Prostate gland (tissue), 2 donors: ENCODE measurements around the gene NTM. TPM values are rescaled to one million over a fixed set of nuclear protein-coding genes. Genes with fewer than 3 reads are reported as not detected.

Experiments
- DNase-seq: peaks from one replicate; pipeline ENCODE4 v3.0.0-alpha.2; 2019; ENCODE audit warnings: low spot score
- H3K27ac ChIP-seq, 2 donors: fragments of 200-600 bp; sonication (generic); 2 replicates each; pipeline ENCODE4 v1.5.1; 2017 to 2019
- H3K27me3 ChIP-seq: fragments of 200-600 bp; sonication (generic); replicated peaks from 2 replicates; pipeline ENCODE4 v1.5.1; 2019; ENCODE audit not compliant: insufficient read depth
- H3K36me3 ChIP-seq, 2 donors: fragments of 200-600 bp; sonication (generic); 1 replicate in 1 of 2; 2 replicates in 1 of 2; pipeline versions ENCODE4 v1.5.1 to v1.8.1; 2017 to 2019
- H3K4me1 ChIP-seq: fragments of 200-600 bp; sonication (generic); replicated peaks from 2 replicates; pipeline ENCODE4 v1.5.1; 2019
- H3K4me3 ChIP-seq, 2 donors: fragments of 200-600 bp; sonication (generic); 2 replicates each; pipeline ENCODE4 v1.5.1; 2017 to 2019
- H3K9me3 ChIP-seq: fragments of 200-600 bp; sonication (generic); 2 replicates; pipeline ENCODE4 v1.5.1; 2017
- POLR2A ChIP-seq: fragments of 450-650 bp; IDR thresholded peaks from one replicate; pipeline ENCODE4 v1.6.1; 2016; ENCODE audit warnings: antibody characterized with exemption, mild to moderate bottlenecking
- POLR2AphosphoS5 ChIP-seq: sonication (generic); formaldehyde crosslinking; IDR thresholded peaks from one replicate; pipeline ENCODE4 v1.6.1; 2017; ENCODE audit warnings: antibody characterized with exemption
- WGBS: methylation state at CpG from one replicate; pipeline ENCODE4 v1.1.5; 2018; 5-methylcytosine and 5-hydroxymethylcytosine counted together
- intact Hi-C: fragments of 100-400 bp; cut with DNase I; formaldehyde crosslinking; loops from one replicate; pipeline ENCODE4 v1.14.2; 2022
- total RNA-seq, 2 donors: library from RNA; depleted of rRNA; stranded (reverse); fragments of >200 nt; gene quantifications; one replicate each; pipeline ENCODE4 v1.1.0, GENCODE V29; 2016
- TF ChIP-seq, protein P1 (sequence below), 4 experiments: fragments of 200-600 bp in 2 of 4; fragments of 450-650 bp in 2 of 4; sonication (generic) in 2 of 4; IDR thresholded peaks; 1 replicate in 3 of 4; 2 replicates in 1 of 4; pipeline ENCODE4 v1.5.1; 2016 to 2019; ENCODE audit warnings: antibody characterized with exemption in 4 of 4, mild to moderate bottlenecking in 2 of 4, moderate library complexity in 2 of 4

NTM gene
- total RNA-seq, 2 donors from 2014 or later, result 7.4 TPM; not detected in 1

- H3K36me3 ChIP-seq, result no peaks in the 10 kb centered on the region
- H3K27ac ChIP-seq, result no peak overlapping the region
- H3K4me3 ChIP-seq, result no peak overlapping the region
- H3K27me3 ChIP-seq, result no peaks in the 10 kb centered on the region
- TF ChIP-seq POLR2AphosphoS5 (no peak), POLR2A (no peak)
- TF ChIP-seq, protein P1, sequence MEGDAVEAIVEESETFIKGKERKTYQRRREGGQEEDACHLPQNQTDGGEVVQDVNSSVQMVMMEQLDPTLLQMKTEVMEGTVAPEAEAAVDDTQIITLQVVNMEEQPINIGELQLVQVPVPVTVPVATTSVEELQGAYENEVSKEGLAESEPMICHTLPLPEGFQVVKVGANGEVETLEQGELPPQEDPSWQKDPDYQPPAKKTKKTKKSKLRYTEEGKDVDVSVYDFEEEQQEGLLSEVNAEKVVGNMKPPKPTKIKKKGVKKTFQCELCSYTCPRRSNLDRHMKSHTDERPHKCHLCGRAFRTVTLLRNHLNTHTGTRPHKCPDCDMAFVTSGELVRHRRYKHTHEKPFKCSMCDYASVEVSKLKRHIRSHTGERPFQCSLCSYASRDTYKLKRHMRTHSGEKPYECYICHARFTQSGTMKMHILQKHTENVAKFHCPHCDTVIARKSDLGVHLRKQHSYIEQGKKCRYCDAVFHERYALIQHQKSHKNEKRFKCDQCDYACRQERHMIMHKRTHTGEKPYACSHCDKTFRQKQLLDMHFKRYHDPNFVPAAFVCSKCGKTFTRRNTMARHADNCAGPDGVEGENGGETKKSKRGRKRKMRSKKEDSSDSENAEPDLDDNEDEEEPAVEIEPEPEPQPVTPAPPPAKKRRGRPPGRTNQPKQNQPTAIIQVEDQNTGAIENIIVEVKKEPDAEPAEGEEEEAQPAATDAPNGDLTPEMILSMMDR (IDR thresholded peaks at IDR 0.05), result no peak
- intact Hi-C loops, result no loop called here
- no peak for DNase-seq
- H3K4me1 ChIP-seq, result no peaks in the 10 kb centered on the region
- WGBS, result 82% methylated on average over 7 of the region's 7 CpGs
- H3K9me3 ChIP-seq, result no peaks in the 10 kb centered on the region
Measured at GRCh38 chr11:131885431-131885830, 515.0 kb downstream of the NTM start.

DNA sequence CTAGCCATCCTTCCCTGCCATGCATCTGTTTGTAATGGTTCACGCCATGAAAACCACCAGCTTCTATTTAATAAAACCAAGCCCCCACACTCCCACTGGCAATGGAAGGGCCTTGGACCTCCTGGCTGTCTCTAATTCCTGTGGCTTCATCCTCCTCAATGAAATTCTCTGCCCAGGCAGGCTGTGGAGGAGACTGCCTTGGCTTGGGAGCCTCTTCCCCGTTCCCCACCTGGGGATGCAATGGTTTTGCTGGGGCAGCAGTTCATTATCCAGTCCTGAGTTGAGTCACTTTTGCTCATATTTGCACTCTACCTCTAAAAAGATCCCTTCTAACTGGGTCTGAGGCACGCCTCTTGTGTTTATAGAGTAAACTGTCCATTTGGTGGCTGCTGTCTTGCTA, 515.8 kb downstream of the NTM start:
- 67% methylated on average over 3 of the region's 3 CpGs for whole genome bisulfite sequencing
- Histone ChIP-seq H3K4me3 (no peak overlapping the region), H3K27me3 (no peaks in the 10 kb centered on the region), H3K27ac (no peak overlapping the region), H3K9me3 (no peaks in the 10 kb centered on the region), H3K36me3 (no peaks in the 10 kb centered on the region), H3K4me1 (no peaks in the 10 kb centered on the region)
- TF ChIP-seq POLR2A (no peak), POLR2AphosphoS5 (no peak)
- TF ChIP-seq, protein P1 (IDR thresholded peaks at IDR 0.05), result no peak
- intact Hi-C loops, result no loop called here
- DNase-seq, result no peak

- H3K27ac ChIP-seq, result no peak overlapping the region
- no peaks in the 10 kb centered on the region for H3K9me3 ChIP-seq
- WGBS, result 79% methylated on average over 13 of the region's 13 CpGs
- TF ChIP-seq, protein P1 (IDR thresholded peaks at IDR 0.05), result no peak
- TF ChIP-seq POLR2AphosphoS5, result no peak
- TF ChIP-seq POLR2A, result no peak
- intact Hi-C loops, result no loop called here
- H3K27me3 ChIP-seq, result no peaks in the 10 kb centered on the region
- DNase-seq, result no peak
- no peaks in the 10 kb centered on the region for H3K4me1 ChIP-seq
- H3K4me3 ChIP-seq, result no peak overlapping the region
- no peaks in the 10 kb centered on the region for H3K36me3 ChIP-seq
Measured at GRCh38 chr11:131888230-131888855, 517.9 kb downstream of the NTM start.

GRCh38 chr11:131889146-131889577, 518.7 kb downstream of the NTM start:
- intact Hi-C loops, result no loop called here
- H3K9me3 ChIP-seq, result no peaks in the 10 kb centered on the region
- H3K27me3 ChIP-seq, result no peaks in the 10 kb centered on the region
- no peaks in the 10 kb centered on the region for H3K4me1 ChIP-seq
- H3K4me3 ChIP-seq, result no peak overlapping the region
- DNase-seq, result no peak
- 71% methylated on average over 2 of the region's 2 CpGs for WGBS
- TF ChIP-seq POLR2A, result no peak
- no peak for TF ChIP-seq POLR2AphosphoS5
- H3K36me3 ChIP-seq, result no peaks in the 10 kb centered on the region
- H3K27ac ChIP-seq, result no peak overlapping the region

GRCh38 chr11:131889760-131890581, 519.6 kb downstream of the NTM start:
- Histone ChIP-seq H3K36me3 (no peaks in the 10 kb centered on the region), H3K4me3 (no peak overlapping the region), H3K27ac (no peak overlapping the region), H3K4me1 (no peaks in the 10 kb centered on the region), H3K27me3 (no peaks in the 10 kb centered on the region), H3K9me3 (no peaks in the 10 kb centered on the region)
- intact Hi-C loops, result no loop called here
- WGBS, result 57% methylated on average over 4 of the region's 4 CpGs
- no peak for TF ChIP-seq POLR2AphosphoS5
- TF ChIP-seq, protein P1 (IDR thresholded peaks at IDR 0.05), result no peak
- no peak for TF ChIP-seq POLR2A
- DNase-seq, result no peak
